ENCODE results near the gene CAPN3. TPM values are rescaled to one million over a fixed set of nuclear protein-coding genes. Genes with fewer than 3 reads are reported as not detected.
A peak's percentile ranks its signal among the peaks of the same experiment; 100 is the strongest.

CAPN3 gene
- total RNA-seq, 1 donor from 2014 or later = 2.8 TPM

DNA sequence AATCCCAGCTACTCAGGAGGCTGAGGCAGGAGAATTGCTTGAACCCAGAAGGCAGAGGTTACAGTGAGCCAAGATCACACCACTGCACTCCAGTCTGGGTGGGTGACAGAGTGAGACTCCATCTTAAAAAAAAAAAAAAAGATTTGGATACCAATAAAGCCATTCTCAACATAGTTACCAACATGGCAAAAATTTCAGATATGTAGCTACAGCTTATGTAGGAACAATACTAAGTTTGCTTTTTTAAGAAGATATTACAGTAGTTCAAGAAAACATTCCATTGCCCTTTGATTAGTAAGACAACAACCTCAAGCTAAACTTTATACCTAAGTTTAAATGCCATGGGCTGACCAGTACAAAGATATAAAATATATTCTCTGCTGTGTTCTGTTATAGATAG lies 97.2 kb downstream of the CAPN3 start:
- no peak for DNase-seq (ENCODE audit: low spot score)

DNA sequence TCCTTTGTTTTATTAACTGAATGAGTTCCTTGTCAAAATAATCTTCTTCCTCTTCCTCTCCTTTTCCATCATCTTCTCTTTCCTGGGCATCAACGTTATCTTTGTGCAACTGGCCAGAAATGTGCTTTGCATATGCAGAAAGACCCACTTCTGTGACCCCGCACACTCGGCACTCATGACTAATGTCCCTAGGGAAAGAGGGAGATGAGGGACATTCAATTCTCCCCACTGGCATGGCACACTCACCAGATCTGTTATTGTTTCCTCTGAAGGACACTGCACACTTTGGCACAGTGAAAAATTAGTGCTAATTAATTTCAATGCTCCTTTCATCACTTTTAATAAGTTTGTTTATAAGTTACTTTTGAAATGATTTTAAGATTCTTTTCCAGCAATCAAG lies 97.7 kb downstream of the CAPN3 start:
- TF ChIP-seq, protein P1, sequence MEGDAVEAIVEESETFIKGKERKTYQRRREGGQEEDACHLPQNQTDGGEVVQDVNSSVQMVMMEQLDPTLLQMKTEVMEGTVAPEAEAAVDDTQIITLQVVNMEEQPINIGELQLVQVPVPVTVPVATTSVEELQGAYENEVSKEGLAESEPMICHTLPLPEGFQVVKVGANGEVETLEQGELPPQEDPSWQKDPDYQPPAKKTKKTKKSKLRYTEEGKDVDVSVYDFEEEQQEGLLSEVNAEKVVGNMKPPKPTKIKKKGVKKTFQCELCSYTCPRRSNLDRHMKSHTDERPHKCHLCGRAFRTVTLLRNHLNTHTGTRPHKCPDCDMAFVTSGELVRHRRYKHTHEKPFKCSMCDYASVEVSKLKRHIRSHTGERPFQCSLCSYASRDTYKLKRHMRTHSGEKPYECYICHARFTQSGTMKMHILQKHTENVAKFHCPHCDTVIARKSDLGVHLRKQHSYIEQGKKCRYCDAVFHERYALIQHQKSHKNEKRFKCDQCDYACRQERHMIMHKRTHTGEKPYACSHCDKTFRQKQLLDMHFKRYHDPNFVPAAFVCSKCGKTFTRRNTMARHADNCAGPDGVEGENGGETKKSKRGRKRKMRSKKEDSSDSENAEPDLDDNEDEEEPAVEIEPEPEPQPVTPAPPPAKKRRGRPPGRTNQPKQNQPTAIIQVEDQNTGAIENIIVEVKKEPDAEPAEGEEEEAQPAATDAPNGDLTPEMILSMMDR (IDR thresholded peaks at IDR 0.05) = no peak
- no peak for DNase-seq (ENCODE audit: low spot score)
- H3K27ac Mint-ChIP-seq (ENCODE audit: unreplicated experiment) = peak overlapping the region; percentile 99
- H3K9me3 Mint-ChIP-seq (ENCODE audit: low read depth) = no peaks in the 10 kb centered on the region
- peak overlapping the region; percentile 65 for H3K4me3 Mint-ChIP-seq (ENCODE audit: unreplicated experiment)
- H3K27me3 Mint-ChIP-seq (ENCODE audit: low read depth) = no peaks in the 10 kb centered on the region
- H3K4me1 Mint-ChIP-seq (ENCODE audit: low read depth) = peaks cover 56% of the 10 kb centered on the region
- peaks cover 2% of the 10 kb centered on the region for H3K36me3 Mint-ChIP-seq (ENCODE audit: low read depth)

More for the DNA sequence above, 97.2 kb downstream of the CAPN3 start:
- H3K4me1 Mint-ChIP-seq (ENCODE audit: low read depth) = peaks cover 53% of the 10 kb centered on the region
- no peaks in the 10 kb centered on the region for H3K27me3 Mint-ChIP-seq (ENCODE audit: low read depth)
- TF ChIP-seq, protein P1 (IDR thresholded peaks at IDR 0.05) = no peak
- H3K4me3 Mint-ChIP-seq (ENCODE audit: unreplicated experiment) = peak overlapping the region; percentile 65
- H3K27ac Mint-ChIP-seq (ENCODE audit: unreplicated experiment) = peak overlapping the region; percentile 99
- peaks cover 5% of the 10 kb centered on the region for H3K36me3 Mint-ChIP-seq (ENCODE audit: low read depth)
- H3K9me3 Mint-ChIP-seq (ENCODE audit: low read depth) = no peaks in the 10 kb centered on the region

DNA sequence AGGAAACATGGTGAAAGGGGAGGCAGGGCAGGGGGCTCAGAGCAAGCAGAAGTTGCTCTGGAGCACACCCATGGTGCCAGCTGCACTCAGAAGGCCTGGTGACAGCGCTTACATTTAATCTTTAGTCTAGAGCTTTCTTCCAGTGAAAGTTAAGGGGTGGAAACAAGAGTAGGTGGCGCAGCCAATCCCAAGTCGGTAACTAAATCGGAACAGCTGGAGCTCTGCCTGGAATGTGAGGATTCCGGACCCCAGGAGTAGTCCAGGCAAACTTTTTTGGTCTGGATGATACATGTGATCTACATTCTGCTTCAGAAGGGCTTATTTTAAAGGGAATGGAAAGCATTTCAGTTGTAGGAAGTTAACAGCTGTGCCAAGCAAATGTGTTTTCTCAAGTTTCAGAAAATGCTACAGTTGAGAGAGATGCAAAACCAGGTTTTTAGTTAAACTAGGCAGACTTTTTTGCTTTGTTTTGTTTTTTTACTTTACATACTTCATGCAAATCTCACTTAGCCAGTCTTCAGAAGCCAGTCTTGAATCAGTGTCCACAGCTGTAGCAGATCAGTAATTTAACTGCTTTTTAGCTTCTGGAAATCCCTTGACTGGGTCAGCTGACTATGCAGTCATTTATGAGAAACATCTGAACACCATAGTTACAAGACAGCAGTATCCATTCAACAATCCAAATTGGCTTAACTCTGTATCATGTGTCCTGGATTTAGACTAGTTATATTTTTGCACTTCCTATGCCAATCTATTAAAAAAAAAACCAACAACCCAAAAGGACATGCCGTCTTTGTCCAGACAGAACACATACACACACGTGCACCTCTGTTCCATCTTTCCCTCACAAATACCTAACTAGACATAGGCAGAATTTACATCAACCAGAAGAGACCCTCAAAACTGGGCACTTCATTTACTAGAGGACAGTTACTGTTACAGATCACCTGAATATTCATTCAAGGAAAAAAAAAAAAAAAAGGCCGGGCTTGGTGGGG lies 98.4 kb downstream of the CAPN3 start:
- H3K4me1 Mint-ChIP-seq (ENCODE audit: low read depth) = peaks cover 56% of the 10 kb centered on the region
- H3K9me3 Mint-ChIP-seq (ENCODE audit: low read depth) = no peaks in the 10 kb centered on the region
- DNase-seq (ENCODE audit: low spot score) = no peak
- peak overlapping the region; percentile 65 for H3K4me3 Mint-ChIP-seq (ENCODE audit: unreplicated experiment)
- TF ChIP-seq, protein P1 (IDR thresholded peaks at IDR 0.05) = no peak
- peak overlapping the region; percentile 99 for H3K27ac Mint-ChIP-seq (ENCODE audit: unreplicated experiment)
- peaks cover 2% of the 10 kb centered on the region for H3K36me3 Mint-ChIP-seq (ENCODE audit: low read depth)
- H3K27me3 Mint-ChIP-seq (ENCODE audit: low read depth) = no peaks in the 10 kb centered on the region

DNA sequence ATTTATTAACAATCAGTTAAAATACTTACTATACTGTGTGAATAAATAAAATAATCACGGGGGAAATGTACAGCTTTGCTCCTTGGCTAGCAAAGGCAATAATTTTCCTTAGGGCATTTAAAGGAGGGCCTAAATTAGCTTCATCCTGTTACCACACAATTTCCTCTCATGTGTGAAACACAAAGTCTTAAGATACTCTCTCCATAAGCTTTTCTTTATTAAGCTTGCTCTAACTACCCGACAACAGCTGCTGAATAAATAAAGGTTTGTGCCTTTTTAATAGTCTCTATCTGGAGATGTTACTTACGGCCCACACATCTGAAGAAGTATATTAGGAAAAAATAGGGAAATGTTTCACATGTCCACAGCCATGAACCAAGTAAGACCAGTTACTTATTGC lies 102.0 kb downstream of the CAPN3 start:
- peak overlapping the region; percentile 37 for H3K27ac Mint-ChIP-seq (ENCODE audit: unreplicated experiment)
- no peaks in the 10 kb centered on the region for H3K9me3 Mint-ChIP-seq (ENCODE audit: low read depth)
- H3K36me3 Mint-ChIP-seq (ENCODE audit: low read depth) = peaks cover 2% of the 10 kb centered on the region
- peaks cover 41% of the 10 kb centered on the region for H3K4me1 Mint-ChIP-seq (ENCODE audit: low read depth)
- H3K27me3 Mint-ChIP-seq (ENCODE audit: low read depth) = no peaks in the 10 kb centered on the region
- no peak for DNase-seq (ENCODE audit: low spot score)
- TF ChIP-seq, protein P1 (IDR thresholded peaks at IDR 0.05) = no peak
- no peak overlapping the region for H3K4me3 Mint-ChIP-seq (ENCODE audit: unreplicated experiment)

Other genes with a start within 250 kb of the CAPN3 start
- gene PLA2G4F, start 202.9 kb upstream of the CAPN3 start, total RNA-seq = not detected in 3 replicates
- gene VPS39, start 151.2 kb upstream of the CAPN3 start, total RNA-seq = 52.5 to 69.2 TPM (median 53.5 TPM) in 3 replicates
- 19.3 to 30.2 TPM (median 20.7 TPM) in 3 replicates for gene GANC, start 86.3 kb upstream of the CAPN3 start, total RNA-seq
- 47.8 to 49.5 TPM (median 48.4 TPM) in 3 replicates for gene TMEM87A, start 86.1 kb upstream of the CAPN3 start, total RNA-seq
- 57.6 to 80.2 TPM (median 58.1 TPM) in 3 replicates for gene ZNF106, start 131.6 kb downstream of the CAPN3 start, total RNA-seq
- 66.0 to 85.6 TPM (median 74.0 TPM) in 3 replicates for gene SNAP23, start 136.1 kb downstream of the CAPN3 start, total RNA-seq
- gene LRRC57, start 189.3 kb downstream of the CAPN3 start, total RNA-seq = 30.4 to 32.4 TPM (median 31.9 TPM) in 3 replicates
- gene HAUS2, start 189.3 kb downstream of the CAPN3 start, total RNA-seq = 18.5 to 22.5 TPM (median 21.7 TPM) in 3 replicates
- 13.6 to 15.5 TPM (median 14.9 TPM) in 3 replicates for gene STARD9, start 216.1 kb downstream of the CAPN3 start, total RNA-seq